Pons (tissue), 1 donor: Measurements from ENCODE around the gene MEGF10.

Experiments used
- DNase-seq: peaks from one replicate; pipeline ENCODE4 v3.0.0-alpha.2; 2016; ENCODE audit warnings: low spot score

MEGF10 gene

GRCh38 chr5:127411381-127411780, 120.8 kb downstream of the MEGF10 start:
- DNase-seq, result no peak

DNA sequence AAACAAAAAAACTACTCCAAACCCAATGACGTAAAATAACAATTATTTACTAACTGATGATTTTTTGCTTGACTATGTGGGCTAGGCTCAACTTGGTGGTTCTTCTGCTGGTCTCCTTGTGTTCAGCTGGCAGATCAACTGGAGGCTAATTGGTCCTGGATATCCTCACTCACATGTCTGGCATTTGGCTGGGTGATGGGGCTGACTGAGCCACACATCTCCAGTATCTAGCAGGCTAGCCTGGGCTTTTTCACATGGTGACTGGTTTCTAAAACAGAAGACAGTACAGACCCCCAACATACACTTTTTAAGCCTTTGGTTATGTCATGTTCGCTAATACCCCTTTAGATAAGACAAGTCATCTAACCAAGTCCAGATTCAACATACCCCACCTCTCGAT, 122.1 kb downstream of the MEGF10 start:
- no peak for DNase-seq

- no peak for DNase-seq
Measured at GRCh38 chr5:127415034-127415433, 124.4 kb downstream of the MEGF10 start.

DNA sequence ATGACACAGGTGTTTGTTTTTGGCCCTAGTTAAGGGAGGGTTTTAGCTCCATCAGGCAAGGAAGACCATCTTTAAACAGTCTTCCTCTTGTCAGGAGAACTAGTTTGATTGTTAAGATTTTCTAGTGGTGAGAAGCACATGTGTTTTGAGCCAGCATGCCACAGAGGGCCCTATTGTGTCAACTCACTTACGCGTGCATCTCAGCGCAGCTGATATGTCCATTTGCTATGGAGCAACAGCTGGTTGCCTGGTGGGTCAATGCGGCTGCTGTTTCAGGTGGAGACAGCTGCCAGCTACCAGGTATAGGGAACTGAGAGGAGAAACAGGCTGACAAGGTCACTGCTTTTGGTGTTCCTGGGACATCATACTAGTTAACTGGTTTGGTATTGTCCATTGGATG, 126.3 kb downstream of the MEGF10 start:
- peak; percentile 83 for DNase-seq

- no peak for DNase-seq
Measured at GRCh38 chr5:127417528-127417927, 126.9 kb downstream of the MEGF10 start.

DNA sequence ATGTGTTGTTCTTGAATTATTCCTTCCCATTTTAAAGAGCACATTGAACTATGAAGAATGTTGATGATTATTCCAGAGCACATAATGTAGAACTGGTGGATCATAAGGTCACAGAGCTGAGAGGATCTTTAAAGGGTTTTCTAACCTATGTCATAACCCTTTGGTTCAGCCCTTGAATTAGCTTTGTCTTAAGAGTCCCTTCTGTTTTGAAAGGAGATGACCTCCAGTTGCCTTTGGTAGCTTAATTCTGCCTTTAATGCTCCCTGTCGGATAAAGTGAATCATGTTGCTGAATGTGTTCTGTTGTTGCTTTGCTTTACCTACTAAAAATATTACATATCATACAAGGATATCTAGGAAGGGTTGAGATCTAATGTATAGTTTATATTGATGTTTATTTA, 127.8 kb downstream of the MEGF10 start:
- no peak for DNase-seq

- DNase-seq, result no peak
Measured at GRCh38 chr5:127418974-127419682, 128.5 kb downstream of the MEGF10 start.

- DNase-seq, result no peak
Measured at GRCh38 chr5:127419683-127420257, 129.2 kb downstream of the MEGF10 start.

DNA sequence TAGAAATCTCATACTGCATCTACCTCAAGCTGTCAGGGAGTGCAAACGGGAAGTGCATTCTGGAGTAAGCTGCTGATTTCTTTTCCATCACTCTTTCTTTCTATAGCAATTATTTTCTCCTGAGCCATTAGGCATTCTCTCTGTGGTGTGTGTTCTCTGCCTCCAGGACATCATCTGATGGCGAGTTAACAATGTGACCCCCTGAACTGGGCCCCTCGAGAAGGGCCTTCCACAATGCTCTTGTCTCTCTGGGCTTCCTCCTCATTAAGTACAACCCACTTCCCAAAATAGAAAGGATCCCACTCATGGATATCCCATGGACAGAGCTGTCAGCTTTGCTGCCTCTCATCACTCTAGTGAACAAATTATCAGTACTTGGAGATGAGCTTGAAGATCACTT, 130.2 kb downstream of the MEGF10 start:
- DNase-seq, result no peak

- DNase-seq, result no peak
Measured at GRCh38 chr5:127421471-127421870, 130.9 kb downstream of the MEGF10 start.

DNA sequence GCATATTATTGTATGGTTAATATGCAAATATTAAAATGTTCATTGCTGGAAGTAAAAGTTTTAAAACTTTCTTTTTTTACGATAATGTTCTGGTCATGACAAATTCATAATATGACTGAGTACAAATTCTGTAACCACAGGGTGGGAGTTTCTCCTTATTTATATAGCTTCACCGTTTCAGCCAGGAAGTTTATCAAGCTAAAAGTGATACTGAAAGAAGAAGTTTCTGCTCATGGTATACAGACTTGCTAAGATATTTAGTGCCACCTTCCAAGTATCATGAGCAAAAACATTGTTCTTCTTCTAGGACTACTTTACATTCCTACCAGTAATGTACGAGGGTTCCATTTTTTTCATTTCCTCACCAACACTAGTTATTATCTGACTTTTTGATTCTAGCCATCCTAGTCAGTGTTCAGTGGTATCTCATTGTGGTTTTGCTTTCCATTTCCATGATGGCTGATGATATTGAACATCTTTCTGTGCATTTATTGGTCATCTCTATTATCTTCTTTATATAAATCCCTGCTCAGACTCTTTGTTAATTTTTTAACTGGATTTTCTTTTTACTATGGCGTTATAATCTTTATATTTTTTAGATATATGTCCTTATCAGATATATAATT, 132.7 kb downstream of the MEGF10 start:
- DNase-seq, result no peak

DNA sequence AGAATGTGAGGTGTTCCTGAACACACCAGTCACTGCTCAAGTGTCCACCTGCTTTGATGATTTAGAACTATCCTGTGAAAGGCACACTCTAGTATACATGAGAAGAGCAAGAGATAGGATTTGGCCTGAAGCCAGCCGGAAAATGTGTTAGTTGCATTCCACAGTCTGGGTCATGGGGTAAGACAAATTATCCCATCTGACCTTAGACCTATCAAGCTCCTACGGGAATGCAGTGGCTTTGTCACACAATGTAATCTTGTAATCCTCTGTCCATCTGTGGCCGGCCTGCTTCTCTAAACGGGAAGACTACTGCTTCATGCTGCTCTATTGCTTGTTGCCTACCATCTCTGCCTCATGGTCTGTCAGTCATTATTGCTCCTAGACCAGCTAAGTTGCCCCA, 134.4 kb downstream of the MEGF10 start:
- no peak for DNase-seq

DNA sequence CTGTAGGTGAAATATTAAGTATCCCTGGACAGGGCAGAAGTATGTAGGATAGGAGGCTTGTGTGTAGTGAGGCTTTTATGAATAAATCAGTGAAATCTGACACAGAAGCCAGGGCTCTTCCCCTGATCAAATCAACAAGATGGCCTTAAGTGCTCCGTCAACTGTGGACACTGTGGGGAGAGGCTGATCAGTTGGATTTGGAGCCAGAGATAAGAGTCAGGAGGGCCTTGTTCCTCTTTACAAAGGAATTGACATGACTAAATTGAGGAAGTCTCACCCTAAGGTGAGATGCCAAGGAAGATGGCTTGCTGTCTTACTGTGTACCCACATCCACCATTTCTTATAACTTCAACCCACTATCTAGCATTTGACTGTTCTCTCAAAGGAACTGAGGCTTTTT, 135.3 kb downstream of the MEGF10 start:
- DNase-seq, result no peak

DNA sequence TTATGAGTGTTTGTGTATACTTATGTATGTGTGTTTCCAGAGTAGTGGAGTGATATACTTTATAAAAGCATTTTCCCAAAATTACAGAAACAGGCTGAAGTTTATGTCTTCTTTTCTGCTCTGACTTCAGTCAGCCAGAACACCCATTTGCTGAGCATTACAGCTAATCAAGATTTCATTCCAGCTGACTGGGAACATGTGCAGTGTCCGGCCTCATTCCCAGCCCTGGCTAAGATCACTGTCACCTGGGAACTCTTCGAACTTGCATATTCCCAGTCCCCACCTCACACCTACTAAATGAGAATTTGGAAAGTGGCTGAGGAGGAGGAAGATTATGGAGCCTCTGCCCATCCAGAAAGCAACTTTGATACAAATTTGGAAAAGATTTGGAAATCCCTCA, 136.1 kb downstream of the MEGF10 start:
- no peak for DNase-seq

GRCh38 chr5:127428276-127428675, 137.7 kb downstream of the MEGF10 start:
- DNase-seq, result no peak

DNA sequence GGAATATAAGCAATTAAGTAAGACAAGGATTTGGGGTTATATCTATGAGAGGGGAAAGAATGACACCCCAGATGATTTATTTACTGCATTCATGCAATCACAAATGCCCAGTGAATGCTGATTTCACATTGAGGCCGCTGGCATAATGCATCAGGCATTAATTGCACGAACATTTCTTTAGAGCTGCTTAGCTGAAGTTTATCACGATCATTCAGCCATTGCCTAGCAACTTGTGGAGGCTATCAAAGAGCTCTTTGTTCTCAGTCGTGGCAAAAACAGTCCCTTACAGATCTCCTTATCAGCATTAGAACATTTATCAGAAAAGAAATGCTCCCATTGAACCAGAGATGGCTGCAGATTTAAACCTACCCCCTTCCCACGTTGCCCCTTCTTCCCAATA, 138.2 kb downstream of the MEGF10 start:
- DNase-seq, result peak; percentile 90

GRCh38 chr5:127429928-127430327, 139.3 kb downstream of the MEGF10 start:
- DNase-seq, result no peak

- DNase-seq, result no peak
Measured at GRCh38 chr5:127430627-127431026, 140.0 kb downstream of the MEGF10 start.

DNA sequence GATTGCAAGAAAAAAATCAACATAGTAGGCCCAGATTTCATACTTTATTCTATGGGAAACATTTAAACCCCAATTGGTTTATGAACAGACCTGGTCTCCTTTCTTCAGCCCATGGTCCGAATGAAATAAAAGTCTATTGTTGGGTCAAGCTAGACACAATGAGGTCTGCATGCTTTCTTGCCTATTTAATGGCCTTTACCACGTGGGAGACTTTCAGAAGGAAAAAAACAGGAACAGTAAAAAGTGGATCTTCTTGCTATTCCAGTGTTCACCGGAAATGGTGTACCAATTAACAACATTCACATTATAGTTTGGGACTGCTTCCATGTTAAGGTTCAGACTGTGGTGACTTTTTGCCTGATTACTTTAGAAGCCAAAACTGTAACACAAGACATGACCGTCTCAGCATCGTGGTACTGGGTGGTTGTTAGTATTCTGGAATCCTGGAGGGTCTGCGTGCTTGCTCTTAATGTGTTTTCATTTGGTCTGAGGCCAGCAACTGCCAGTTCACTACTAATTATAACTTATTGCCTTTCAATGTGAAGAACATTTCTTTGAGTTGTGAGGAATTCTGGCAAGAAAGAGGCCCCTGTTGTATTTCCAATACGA, 141.5 kb downstream of the MEGF10 start:
- DNase-seq, result peak; percentile 60

DNA sequence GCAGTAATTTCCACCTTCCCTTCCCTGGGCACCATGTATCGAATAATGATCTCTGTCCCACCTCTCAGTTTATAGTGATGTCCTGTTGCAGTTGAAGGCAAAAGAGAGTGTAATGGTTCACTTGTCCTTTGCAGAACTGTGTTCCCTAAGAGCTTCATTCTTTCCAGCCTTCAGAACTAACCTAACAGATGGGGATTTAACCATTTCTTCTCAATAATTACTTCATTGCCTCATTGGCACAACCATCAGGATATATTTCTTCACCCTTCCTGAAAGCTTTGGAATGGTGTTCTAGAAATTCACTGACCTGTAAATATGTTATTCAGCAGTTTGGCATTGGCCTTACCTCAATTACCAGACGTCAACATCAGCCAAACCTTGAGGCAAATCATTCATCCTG, 142.9 kb downstream of the MEGF10 start:
- DNase-seq, result no peak

- DNase-seq, result no peak
Measured at GRCh38 chr5:127434588-127434987, 144.0 kb downstream of the MEGF10 start.

- DNase-seq, result no peak
Measured at GRCh38 chr5:127435821-127436220, 145.2 kb downstream of the MEGF10 start.

DNA sequence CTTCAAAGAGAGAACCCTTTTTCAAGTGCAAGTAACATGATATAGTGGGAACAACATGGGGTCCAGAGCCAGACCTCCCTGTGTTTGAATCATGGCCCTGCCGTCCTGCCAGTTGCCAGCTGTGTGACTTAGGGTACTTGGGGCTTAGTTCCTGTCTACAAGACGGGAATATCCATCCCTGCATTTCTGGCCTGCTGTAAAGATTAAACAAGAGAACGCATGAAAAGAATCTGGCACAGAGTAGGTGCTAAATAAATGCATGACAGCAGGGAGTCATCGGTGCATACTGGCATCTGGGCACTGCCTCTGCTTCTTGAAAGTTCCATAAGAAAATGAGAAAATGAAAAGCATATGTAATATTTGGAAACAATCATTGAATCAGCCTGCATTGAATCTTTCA, 149.0 kb downstream of the MEGF10 start:
- DNase-seq, result no peak
